GM18508 (cell line): ENCODE data around the gene NGF.
"Not testable (repeated sequence)": the region's sequence is repeated elsewhere in the genome, so short reads cannot be mapped to it uniquely, and the experiment has no call there.

Source experiments
- ATAC-seq: cut with Tn5 transposase; IDR thresholded peaks from one replicate; pipeline ENCODE4 v1.9.1; 2021; ENCODE audit warnings: moderate number of reproducible peaks; ENCODE audit not compliant: insufficient read depth, unreplicated experiment

The NGF gene

DNA sequence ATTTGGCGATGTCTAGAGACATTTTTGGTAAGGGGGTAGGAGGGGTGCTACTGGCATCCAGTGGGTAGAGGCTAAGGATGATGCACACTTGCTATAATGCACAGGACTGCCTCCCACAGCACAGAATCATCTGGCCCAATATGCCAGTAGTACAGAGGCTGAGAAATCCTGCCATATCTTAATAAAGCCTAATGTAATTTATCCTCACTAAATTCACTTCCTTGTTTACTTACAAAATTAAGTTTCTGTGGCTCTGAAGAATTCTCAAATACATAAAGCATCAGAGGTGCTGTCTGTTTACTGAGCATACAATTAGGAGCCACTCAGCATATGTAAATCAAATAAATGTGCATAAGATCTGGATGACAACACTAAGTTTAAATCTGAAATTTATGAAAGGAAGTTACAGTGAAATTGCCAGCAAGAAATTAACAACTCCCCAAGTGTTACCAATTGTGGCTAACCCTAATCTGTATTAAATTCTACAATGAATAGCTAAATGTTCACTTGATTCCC, 26.5 kb downstream of the NGF start:
- ATAC-seq: no peak

DNA sequence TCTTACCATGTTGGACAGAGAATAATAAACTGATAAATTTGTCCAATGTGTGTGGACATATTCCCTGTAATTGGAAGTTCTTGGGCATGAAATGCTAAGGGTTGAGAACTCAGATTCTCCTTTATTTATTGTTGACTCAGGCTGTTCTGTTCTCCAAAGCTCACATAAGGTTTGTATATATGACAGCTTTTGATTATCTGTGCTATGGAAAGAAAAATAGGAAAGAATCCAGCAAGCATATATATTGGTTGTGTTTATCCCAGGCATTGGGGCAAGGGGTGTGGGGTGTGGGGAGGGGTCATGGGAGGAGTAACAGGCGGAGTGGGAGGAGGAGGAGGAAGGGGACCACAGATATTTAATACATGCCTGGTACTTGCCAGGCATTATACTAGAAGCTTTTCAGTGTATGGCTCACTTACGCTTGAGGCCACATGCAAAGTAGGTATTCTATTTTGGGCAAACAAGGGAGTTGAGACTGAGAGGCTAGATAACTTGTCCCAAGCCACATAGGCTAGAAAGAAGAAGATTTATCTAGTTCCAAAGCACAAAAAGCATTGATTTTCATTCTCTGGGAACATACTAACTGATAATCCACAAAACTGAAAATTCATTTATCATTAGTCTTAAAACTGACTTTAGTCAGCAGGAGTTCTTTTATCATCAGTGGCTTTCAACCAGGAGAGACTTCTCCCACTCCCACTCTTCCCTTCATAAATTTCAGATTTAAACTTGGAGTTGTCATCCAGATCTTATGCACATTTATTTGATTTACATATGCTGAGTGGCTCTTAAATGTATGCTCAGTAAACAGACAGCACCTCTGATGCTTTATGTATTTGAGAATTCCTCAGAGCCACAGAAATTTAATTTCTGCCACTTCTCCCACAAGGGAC, 27.2 kb downstream of the NGF start:
- ATAC-seq: no peak

DNA sequence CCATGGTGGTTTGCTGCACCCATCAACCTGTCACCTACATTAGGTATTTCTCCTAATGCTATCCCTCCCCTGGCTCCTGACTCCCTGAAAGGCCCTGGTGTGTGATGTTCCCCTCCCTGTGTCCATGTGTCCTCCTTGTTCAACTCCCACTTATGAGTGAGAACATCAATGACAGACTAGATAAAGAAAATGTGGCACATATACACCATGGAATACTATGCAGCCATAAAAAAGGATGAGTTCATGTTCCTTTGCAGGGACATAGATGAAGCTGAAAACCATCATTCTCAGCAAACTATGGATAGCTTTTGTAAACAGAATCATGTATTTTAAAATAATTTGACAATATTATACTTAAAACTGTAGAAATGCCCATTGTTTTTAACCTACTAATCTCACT, 28.5 kb downstream of the NGF start:
- ATAC-seq: not testable (repeated sequence)

DNA sequence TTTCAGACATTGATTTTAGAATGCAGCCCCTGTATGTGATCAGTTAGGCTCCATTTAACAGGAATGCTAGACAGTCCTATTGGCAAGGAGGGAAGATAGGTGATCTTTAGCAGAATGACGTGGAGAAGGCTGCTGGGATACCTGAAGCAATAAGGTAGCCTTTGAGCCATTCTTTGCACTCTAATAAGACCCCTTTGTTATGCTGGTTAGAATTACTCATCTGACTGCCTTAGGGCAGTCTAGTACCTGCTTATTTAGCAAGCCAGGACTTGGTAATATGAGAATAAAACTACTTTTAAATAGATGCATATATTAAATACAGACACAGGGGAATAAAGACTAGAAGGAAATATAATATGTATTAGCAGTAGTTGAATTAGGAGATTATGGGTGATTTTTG, 29.1 kb downstream of the NGF start:
- ATAC-seq: no peak

DNA sequence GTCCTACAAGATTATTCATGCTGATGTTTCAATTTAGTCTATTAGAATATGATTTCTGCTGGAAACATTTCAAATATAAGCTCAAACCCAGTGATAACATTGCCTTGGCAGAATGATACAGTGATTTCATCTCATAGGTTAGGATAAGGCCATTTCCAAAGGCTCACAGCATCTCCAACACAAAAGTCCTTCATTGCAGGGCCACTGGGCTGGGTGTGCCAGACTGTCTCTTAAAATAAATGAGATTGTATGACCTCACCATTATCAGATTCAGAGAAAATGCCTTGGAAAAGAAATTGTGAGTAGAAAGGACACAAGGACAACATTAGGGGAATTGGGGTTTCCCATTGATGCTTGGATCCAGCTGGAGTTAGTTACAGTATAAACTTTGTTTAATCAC, 30.4 kb downstream of the NGF start:
- ATAC-seq: no peak

DNA sequence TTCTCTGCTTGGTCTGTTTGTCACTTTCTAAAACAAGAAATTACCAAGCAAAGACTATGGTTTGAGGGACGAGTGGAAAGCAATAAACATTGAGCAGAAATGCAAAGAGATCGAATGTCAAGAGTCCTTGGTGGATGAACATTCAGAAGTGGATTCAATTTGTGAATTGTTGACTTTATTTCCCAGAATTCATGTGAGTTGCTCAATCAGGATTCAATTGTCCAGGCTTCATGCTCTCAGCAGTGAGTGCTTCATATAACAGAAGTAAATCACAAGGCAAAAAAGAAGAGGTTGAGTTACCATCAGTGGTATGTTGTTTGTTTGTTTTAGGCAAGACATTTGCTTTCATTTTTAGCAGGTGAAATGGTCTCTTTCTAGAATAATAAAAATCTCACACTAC, 31.9 kb downstream of the NGF start:
- no peak for ATAC-seq

DNA sequence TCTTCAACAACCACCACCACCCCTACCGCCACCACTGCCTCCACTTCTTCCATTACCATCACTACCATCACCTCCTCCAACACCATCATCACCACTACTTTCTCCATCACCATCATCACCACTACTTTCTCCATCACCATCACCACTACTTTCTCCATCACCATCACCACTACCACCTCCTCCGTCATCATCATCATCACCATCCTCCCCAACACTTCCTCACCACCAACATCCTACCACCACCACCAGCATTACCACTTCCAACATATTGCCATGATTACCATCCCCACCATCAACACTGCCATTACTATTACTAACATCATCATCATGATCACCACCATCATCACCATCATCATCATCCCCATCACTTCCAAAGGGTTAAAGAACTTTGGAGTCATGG, 34.7 kb downstream of the NGF start:
- no peak for ATAC-seq

DNA sequence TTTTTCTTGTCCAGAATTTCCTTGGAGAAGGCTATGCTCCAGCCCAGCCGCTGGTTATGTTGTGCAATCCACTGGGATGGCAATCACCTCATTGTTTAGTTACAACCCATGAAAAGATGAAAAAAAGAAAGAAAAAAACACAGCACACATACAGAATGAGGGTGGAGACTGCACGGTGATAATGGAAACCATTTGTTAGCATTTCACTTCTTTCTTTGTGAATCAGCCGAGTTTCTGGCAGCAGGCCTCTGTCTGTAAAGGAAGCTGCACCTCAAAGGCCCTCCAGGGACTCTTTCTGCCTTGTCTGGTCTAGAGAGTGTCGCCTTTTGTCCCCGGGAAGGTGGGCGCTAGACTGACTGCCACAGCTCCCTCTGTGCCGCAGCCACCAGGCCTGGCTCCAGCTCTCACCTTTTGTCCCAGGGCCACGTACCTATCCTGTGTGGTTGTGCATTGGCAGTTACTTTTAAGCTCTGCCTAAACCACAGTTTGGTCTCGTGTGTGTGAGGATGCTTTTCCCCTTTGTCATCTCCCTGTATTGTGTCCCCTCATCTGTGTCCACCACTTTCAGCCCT, 35.6 kb downstream of the NGF start:
- ATAC-seq: no peak

DNA sequence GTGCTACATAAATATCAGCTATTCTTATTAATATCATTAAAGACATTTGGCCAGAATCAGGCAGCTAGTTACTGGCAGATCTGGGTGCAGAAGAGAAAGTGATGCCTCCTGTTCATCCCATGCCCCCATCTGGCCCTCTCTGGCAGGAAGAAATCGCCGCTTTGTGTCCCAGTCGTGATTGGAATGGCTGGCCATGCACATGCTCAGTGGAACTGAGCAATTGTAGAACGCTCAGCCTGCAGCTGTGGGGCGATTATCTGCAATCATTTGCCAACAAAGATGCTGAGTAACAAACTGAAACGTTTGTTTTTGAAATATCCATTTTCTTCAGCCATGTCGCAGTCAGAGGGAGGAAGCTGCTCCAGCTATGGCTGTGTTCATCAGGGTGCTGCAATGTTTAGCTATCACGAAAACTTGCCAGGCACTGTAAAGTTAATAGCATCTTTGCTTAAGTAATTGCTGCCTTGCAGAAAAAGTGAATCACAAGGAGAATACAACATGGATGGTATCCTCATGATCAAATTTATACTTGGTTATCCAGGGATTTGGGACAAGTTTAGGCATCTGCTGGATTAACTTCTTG, 36.5 kb downstream of the NGF start:
- no peak for ATAC-seq

DNA sequence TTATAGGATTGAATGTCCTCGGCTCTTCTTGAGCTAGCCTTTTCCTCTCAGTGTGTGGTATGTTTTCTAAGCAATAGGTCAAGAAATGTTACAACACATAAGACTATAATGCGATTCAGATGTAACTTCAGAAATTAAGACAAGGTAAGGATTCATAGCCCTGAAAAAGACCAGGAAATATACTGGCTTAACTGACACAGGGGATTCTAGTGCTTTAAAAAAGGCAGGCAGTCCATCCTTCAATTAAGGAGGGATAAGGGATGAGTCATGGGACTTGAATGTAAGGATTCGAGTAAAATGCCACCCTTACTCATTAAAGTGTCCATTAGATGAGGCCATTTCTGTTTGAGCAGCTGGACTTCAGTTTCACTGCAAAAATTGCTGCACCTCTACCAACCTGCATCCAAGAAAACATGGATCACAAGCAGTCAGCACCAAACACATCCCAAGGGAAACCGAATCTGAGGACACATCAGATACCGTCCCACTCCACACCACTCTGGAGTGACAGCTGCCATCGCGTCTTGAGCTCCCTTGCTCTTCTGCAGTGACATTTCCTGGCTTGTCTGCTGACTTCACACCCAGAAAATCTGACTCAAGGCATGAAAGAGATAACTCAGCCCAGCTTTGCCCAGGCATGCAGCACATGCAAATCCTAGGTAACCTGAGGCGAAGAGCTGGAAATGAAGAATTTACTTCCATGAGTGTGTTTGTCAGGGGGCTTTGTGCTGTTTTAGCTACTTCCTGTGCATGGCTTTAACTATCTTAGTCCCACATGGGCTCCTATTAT, 37.8 kb downstream of the NGF start:
- ATAC-seq: no peak

DNA sequence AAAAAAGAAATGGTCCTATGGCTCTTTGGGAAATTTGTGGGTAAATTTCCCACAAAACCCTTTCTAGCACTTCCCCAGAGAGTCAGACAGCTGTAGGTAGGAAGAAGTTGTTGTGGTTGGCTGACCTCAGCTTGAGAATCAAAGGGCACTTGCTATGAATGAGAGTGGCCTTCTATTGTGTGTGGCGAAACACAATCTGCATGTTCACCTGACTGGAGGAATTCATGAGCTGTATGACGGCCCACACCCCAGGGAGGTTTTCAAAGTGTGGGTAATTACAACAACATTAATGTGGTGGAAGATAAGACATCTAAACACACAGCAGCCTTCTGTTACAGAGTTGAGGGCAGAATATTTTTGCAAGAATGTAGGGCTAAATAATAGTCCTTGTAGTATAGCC, 38.8 kb downstream of the NGF start:
- no peak for ATAC-seq

DNA sequence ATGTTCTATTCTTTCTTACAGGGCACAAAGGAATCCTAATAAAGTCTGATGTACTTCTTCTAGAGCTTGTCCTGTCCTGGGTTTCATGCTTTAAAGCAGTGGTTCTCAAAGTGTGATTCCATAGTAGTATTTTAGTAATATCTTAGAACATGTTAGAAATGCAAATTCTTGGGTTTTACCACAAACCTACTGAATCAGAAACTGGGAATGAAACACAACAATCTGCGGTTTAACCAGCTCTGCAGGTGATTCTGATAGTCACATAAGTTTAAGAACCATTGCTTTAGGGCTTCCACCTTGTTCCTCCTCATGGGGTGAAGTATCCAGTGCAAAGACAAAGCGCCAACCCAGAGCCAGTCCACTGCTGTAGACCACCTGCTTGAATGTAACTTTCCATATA, 41.1 kb downstream of the NGF start:
- peak; percentile 74 for ATAC-seq

DNA sequence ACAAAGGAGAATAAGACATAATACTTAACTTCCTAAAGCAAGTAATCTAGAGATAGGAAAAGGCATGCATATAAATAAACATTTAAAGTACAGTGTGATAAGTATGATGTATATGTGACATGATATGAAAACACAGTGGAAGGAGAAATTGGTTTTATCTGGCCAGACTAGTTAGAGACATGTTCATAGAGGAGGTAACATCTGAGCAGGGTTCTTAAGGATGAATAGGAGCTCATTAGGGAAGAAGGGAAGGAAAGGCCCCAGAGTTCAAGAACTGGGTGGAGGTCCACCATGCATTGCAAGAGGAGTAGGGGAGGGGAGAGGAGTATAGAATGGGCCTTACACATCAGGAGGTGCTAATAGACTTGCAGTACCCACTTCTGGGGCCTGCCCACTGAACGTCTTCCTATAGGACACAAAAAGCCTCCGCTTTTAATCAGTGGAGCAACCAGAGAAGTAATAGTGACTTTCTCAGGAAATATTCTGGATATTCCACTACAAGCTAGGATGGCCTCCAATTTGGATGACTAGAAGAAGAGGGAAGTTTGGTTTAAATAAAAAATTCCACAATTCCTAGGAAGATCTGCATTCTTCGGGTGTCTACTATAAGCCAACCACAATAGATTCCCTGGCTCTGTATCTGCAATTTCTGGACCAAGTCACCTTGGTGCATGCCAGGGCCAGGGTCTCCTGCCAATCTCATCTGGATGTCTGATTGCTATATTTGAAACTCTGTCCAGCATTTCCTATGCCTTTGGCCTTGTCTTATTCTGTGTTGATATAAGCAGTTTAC, 41.9 kb downstream of the NGF start:
- no peak for ATAC-seq

DNA sequence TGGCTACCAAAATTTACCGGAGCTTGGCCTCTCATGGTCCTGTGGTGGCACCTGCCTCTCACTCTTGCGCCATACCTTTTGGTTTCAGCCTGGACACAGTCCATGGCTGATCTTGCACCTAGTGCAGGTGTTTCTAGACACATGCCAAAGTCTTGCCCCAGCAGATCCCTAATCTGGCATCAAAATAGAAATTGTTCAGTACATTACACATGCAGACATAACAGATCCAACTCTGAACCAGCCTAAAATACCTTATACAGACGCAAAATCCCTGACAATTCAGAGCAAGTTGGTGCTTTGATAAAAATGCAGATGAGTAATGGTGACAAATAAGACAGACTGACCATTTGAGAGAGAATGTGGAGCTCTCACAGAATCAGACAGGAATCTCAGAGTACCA, 44.1 kb downstream of the NGF start:
- ATAC-seq: no peak

DNA sequence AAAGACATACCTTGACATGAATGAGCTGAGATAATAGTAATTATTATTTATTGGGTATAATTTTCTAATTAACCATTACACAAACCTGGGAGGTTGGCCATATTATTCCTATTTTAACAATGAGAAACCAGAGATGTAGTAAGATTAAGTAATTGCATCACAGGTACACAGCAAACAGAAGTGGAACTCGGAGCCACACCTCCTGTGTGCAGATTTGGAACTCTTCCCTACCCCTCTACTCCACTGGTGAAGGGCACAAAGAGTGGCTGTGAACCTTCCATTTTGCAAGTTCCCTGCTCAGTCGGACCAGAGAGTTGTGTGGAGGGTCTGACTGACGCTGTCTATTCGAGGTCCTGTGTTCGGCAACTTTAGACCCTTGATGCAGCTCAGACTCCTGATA, 45.0 kb downstream of the NGF start:
- ATAC-seq: no peak

DNA sequence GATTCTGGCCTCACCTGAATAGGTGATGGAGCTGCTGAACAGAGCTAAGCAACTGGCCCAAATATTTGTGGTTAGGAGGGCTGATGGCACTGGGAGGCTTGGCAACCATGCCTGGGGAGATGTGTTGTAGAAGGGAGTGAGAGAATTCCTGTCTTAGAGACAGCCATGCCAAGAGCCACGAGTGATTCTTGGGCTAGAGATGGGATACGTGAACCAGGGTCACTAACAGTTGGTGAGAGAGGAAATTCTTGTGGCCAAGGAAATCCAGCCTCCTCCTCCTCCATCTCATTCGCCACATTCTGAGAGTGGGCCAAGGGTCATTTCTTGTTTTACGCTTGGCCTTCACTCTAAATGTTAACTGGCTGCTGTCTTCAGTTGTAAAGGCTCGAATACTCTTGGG, 46.3 kb downstream of the NGF start:
- no peak for ATAC-seq

DNA sequence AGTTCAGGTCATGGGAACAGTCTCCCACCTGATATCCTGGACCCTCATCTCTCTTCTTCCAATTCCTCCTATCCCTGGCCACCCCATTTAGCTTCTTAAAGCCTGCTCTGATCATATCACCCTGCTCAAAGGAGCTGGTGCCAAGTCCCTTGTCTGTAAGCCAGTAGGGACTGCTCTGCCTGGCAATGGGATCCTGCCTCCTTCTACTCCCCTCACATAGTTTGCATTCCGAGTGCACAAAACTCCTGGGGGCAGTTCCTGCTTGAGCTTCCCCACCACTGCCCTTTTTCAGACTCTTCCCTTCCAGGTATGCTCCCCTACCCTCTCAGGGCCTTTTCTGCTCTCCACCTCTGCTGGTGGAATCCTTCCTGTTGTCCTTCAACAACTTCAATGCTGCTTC, 48.1 kb downstream of the NGF start:
- ATAC-seq: no peak

DNA sequence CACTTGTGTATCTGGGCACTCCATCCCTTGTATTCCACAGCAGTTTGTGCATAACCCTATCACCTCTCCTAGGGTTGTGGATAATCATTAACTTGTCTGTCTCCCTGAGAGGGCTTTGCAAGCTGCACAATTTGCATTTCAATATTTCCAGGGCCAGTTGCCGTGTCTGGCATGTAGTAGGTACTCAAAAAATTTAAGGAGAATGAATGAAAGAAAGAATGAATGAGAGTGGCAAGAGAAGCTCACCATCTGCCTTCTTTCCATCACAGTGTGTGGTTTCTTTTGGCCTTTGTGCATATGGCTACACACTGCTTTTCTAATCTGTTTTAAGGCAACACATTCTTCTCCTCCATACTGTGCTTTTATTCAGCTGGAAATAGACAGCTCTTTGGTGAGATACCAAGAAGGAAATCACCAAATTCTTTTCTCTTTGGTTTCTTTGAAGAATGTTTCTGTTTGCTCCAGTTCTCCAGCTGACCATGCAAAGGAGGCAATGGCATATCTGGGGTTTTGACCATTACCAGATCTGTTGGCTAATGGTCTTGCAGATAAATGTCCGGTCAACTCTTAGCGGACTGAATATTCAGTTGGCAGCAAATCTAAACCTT, 49.4 kb downstream of the NGF start:
- no peak for ATAC-seq

DNA sequence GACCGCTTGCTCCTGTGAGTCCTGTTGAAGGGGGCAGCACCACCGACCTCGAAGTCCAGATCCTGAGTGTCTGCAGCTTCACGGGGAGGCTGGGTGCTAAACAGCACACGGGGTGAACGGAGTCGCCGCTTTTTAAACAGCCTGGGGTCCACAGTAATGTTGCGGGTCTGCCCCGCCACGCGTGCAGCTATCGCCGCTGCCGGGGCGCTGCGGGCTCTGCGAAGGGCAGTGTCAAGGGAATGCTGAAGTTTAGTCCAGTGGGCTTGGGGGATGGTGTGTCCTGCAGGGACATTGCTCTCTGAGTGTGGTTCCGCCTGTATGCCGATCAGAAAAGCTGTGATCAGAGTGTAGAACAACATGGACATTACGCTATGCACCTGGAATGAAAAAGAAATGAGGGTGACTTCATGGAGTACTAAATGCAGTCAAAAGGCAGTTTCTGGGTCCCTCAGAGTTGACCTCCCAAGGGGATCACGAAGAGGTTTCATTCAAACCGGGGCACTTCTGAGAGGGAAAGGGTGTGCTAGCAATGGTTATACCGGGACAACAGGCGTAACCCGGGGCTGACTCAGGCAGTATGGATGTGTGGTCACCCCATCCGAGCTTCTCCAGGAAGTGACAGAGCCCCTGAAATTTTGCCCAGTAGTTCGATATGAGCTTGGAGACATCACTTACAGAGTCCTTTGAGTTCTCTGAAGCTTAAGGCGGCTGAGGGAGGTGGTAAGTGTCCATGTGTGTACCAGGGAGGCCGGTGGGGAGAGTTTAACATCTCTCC, 51.4 kb downstream of the NGF start:
- ATAC-seq: no peak
